ENCODE data around the gene SRSF10. TPM values are rescaled to one million over a fixed set of nuclear protein-coding genes. Genes with fewer than 3 reads are reported as not detected.
A peak's percentile ranks its signal among the peaks of the same experiment; 100 is the strongest.

Gene SRSF10
- total and polyA plus RNA-seq, 9 of the 15 experiments (the other 6 are each of a cell fraction or from before 2014, with no cell fraction given) = 154 to 264 (median 205) TPM

GRCh38 chr1:23978805-23979204, 1.3 kb downstream of the SRSF10 start:
- CTCF ChIA-PET (ENCODE audit: low intra/inter-chr PET ratio) = no interaction called here
- TF ChIP-seq ZNF277 (CRISPR knock-in tag; IDR thresholded peaks at IDR 0.05; ENCODE audit: borderline replicate concordance) (no peak), RBFOX2 (IDR thresholded peaks at IDR 0.05; ENCODE audit: low read depth, low read length) (peak; percentile 55), MCM7 (IDR thresholded peaks at IDR 0.05) (no peak), PPARD (CRISPR knock-in tag; IDR thresholded peaks at IDR 0.05) (no peak), ZNF639 (CRISPR knock-in tag; conservative IDR thresholded peaks at IDR 0.05 in 1 of 2, IDR thresholded peaks at IDR 0.05 in 1 of 2) (0 out of 4 replicates have a peak, but pooled peaks of 1 of the 2 experiments have one; percentile 12), SIN3B (IDR thresholded peaks at IDR 0.05; ENCODE audit: low read depth) (0 out of 2 replicates have a peak, but pooled peaks have one; percentile 2), RBM22 (IDR thresholded peaks at IDR 0.05; ENCODE audit: low read depth, low read length, poor library complexity, severe bottlenecking) (peak; percentile 61), POLR2G (IDR thresholded peaks at IDR 0.05; ENCODE audit: low read depth, low read length) (peak; percentile 41; the same call in 1 of the 2 replicates), NCOA6 (IDR thresholded peaks at IDR 0.05) (0 out of 2 replicates have a peak, but pooled peaks have one; percentile 28)
- TF ChIP-seq, protein P1, sequence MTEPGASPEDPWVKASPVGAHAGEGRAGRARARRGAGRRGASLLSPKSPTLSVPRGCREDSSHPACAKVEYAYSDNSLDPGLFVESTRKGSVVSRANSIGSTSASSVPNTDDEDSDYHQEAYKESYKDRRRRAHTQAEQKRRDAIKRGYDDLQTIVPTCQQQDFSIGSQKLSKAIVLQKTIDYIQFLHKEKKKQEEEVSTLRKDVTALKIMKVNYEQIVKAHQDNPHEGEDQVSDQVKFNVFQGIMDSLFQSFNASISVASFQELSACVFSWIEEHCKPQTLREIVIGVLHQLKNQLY (CRISPR knock-in tag; conservative IDR thresholded peaks at IDR 0.05) = no peak
- H3K27ac ChIP-seq (ENCODE audit: extremely low read depth, low read depth, low read length) = peak overlapping the region; percentile 97; the same call in 2 of the 3 replicates
- POLR2A ChIA-PET = interaction anchor here (1.0 to 2.4 kb wide), 4 partner anchors 14 to 201 kb away, joined by 3 to 23 read pairs (median 14); partner anchors contain the start of genes PITHD1 and PNRC2
- H3K79me2 ChIP-seq (ENCODE audit: control insufficient read depth, insufficient read depth, low read length) = peaks cover 67% of the 10 kb centered on the region
- intact Hi-C loops (cut with micrococcal nuclease) (no loop called here), in situ Hi-C loops (cut with MboI) (no loop called here)
- H4K20me1 ChIP-seq (replicated peaks; ENCODE audit: control insufficient read depth, insufficient read depth, low read length) = peaks cover 34% of the 10 kb centered on the region
- FAIRE-seq (no peak), DNase-seq (ENCODE audit: extremely low read depth in 1 of 4, low spot score in 3 of 4) (no peak), ATAC-seq (no peak)
- no peak overlapping the region for H2AFZ ChIP-seq (ENCODE audit: low read depth, low read length)
- peak overlapping the region; percentile 87 for H3K4me3 ChIP-seq
- H3K4me1 ChIP-seq (replicated peaks in 1 of 2; ENCODE audit: control insufficient read depth in 2 of 2, insufficient read depth in 2 of 2, low read length in 2 of 2) = peaks cover 12 to 20% of the 10 kb centered on the region in 2 experiments
- no peaks in the 10 kb centered on the region for H3K27me3 ChIP-seq (ENCODE audit: control insufficient read depth in 2 of 2, insufficient read depth in 2 of 2, low read length in 2 of 2)
- peak overlapping the region; percentile 32 to 99; a peak in 3 of 4 replicates for H3K9ac ChIP-seq (ENCODE audit: insufficient read depth in 1 of 2, low read depth in 2 of 2, low read length in 2 of 2)
- H3K36me3 ChIP-seq (ENCODE audit: control insufficient read depth, insufficient read depth, low read length) = peaks cover 56% of the 10 kb centered on the region
- H3K4me2 ChIP-seq (ENCODE audit: insufficient read depth, low read length) = peak overlapping the region; percentile 96
- 0% methylated on average over 4 of the region's 4 CpGs for WGBS (ENCODE audit: insufficient coverage, low coverage, missing lambda C conversion rate)
- no peaks in the 10 kb centered on the region for H3K9me1 ChIP-seq (ENCODE audit: control insufficient read depth, insufficient read depth, low read length)
- no peaks in the 10 kb centered on the region for H3K9me3 ChIP-seq (replicated peaks; ENCODE audit: control insufficient read depth, insufficient read depth, low read depth, low read length)
- BruUV-seq (replicated peaks) = no TSS peak

Data from K562 (cell line).